Neural cell (in vitro differentiated cells): ENCODE measurements around the gene MINDY3. TPM values are rescaled to one million over a fixed set of nuclear protein-coding genes. Genes with fewer than 3 reads are reported as not detected.

Experiments
- H2AFZ ChIP-seq: fragments of 200-600, 300-800 bp; sonication (generic), shearing (Covaris generic); 2 replicates; pipeline ENCODE4 v1.6.0; 2014; ENCODE audit warnings: low read depth, mild to moderate bottlenecking, antibody characterized with exemption, low read length, moderate library complexity
- H3F3A ChIP-seq: fragments of 200-600 bp; shearing (Covaris generic); 2 replicates; pipeline ENCODE4 v1.6.1; 2016; ENCODE audit warnings: mild to moderate bottlenecking, moderate library complexity, mixed read lengths, antibody characterized with exemption, low read length; ENCODE audit not compliant: insufficient read depth, poor library complexity, severe bottlenecking
- H3K27ac ChIP-seq: fragments of 200-600, 300-800 bp; sonication (generic), shearing (Covaris generic); 2 replicates; pipeline ENCODE4 v1.5.1; 2014; ENCODE audit warnings: mild to moderate bottlenecking, low read length, moderate library complexity
- H3K27me3 ChIP-seq: fragments of 300-800, 200-600 bp; sonication (generic), shearing (Covaris generic); 2 replicates; pipeline ENCODE4 v1.6.0; 2014; ENCODE audit warnings: mild to moderate bottlenecking, low read depth, low read length, moderate library complexity; ENCODE audit not compliant: insufficient read depth
- H3K36me3 ChIP-seq: fragments of 300-800, 200-600 bp; sonication (generic), shearing (Covaris generic); 2 replicates; pipeline ENCODE4 v1.5.1; 2014; ENCODE audit warnings: mild to moderate bottlenecking, antibody characterized with exemption, low read length, moderate library complexity; ENCODE audit not compliant: insufficient read depth
- H3K4me2 ChIP-seq: fragments of 300-800, 200-600 bp; sonication (generic), shearing (Covaris generic); 2 replicates; pipeline ENCODE4 v1.6.0; 2014; ENCODE audit warnings: mild to moderate bottlenecking, low read length
- H3K4me3 ChIP-seq: fragments of 300-800, 200-600 bp; sonication (generic), shearing (Covaris generic); 2 replicates; pipeline ENCODE4 v1.5.1; 2014; ENCODE audit warnings: mild to moderate bottlenecking, low read length, moderate library complexity
- H3K79me2 ChIP-seq: fragments of 200-600 bp; shearing (Covaris generic); replicated peaks from 2 replicates; pipeline ENCODE4 v1.6.0; 2014; ENCODE audit warnings: mild to moderate bottlenecking, low read length, moderate library complexity; ENCODE audit not compliant: insufficient read depth
- H3K9ac ChIP-seq: fragments of 300-800, 200-600 bp; sonication (generic), shearing (Covaris generic); 2 replicates; pipeline ENCODE4 v1.6.1; 2016; ENCODE audit warnings: mild to moderate bottlenecking, low read length, mixed read lengths
- H3K9me2 ChIP-seq: fragments of 200-600 bp; shearing (Covaris generic); 2 replicates; pipeline ENCODE4 v1.6.1; 2016; ENCODE audit warnings: mild to moderate bottlenecking, low read length, mixed read lengths; ENCODE audit not compliant: insufficient read depth
- H3K9me3 ChIP-seq: fragments of 200-600, 300-800 bp; sonication (generic), shearing (Covaris generic); 2 replicates; pipeline ENCODE4 v1.6.1; 2016; ENCODE audit warnings: mild to moderate bottlenecking, mixed run types, low read length, moderate library complexity, mixed read lengths
- H4K20me1 ChIP-seq: fragments of 200-600 bp; shearing (Covaris generic); 2 replicates; pipeline ENCODE4 v1.6.1; 2016; ENCODE audit warnings: mild to moderate bottlenecking, mixed run types; ENCODE audit not compliant: insufficient read depth
- CTCF ChIP-seq: fragments of 450-650 bp; IDR thresholded peaks from 2 replicates; pipeline ENCODE4 v1.5.1; 2014; ENCODE audit warnings: antibody characterized with exemption, mild to moderate bottlenecking, moderate library complexity; ENCODE audit not compliant: poor library complexity, severe bottlenecking
- EP300 ChIP-seq: fragments of 450-650 bp; conservative IDR thresholded peaks from 2 replicates; pipeline ENCODE4 v1.6.1; 2014; ENCODE audit warnings: antibody characterized with exemption, mild to moderate bottlenecking, moderate library complexity; ENCODE audit not compliant: poor library complexity, severe bottlenecking
- EZH2 ChIP-seq: fragments of 200-600, 300-800 bp; shearing (Covaris generic), sonication (generic); IDR thresholded peaks from 2 replicates; pipeline ENCODE4 v1.6.1; 2014; ENCODE audit warnings: antibody characterized with exemption, low read length, borderline replicate concordance, mild to moderate bottlenecking; ENCODE audit not compliant: insufficient read depth, poor library complexity, severe bottlenecking
- MXI1 ChIP-seq: fragments of 450-650 bp; conservative IDR thresholded peaks from 2 replicates; pipeline ENCODE4 v1.6.1; 2014; ENCODE audit warnings: antibody characterized with exemption, mild to moderate bottlenecking; ENCODE audit not compliant: poor library complexity, severe bottlenecking
- POLR2AphosphoS5 ChIP-seq: IDR thresholded peaks from 2 replicates; pipeline ENCODE4 v1.6.1; 2012
- RAD21 ChIP-seq: fragments of 450-650 bp; conservative IDR thresholded peaks from 2 replicates; pipeline ENCODE4 v1.6.1; 2014; ENCODE audit warnings: antibody characterized with exemption, mild to moderate bottlenecking, moderate library complexity
- REST ChIP-seq: IDR thresholded peaks from 2 replicates; pipeline ENCODE4 v1.6.1; 2012; ENCODE audit warnings: borderline replicate concordance
- SMC3 ChIP-seq: fragments of 450-650 bp; conservative IDR thresholded peaks from 2 replicates; pipeline ENCODE4 v1.6.1; 2014; ENCODE audit warnings: antibody characterized with exemption, mild to moderate bottlenecking, moderate library complexity; ENCODE audit not compliant: poor library complexity
- TAF1 ChIP-seq: IDR thresholded peaks from 2 replicates; pipeline ENCODE4 v1.6.1; 2012; ENCODE audit warnings: low read depth
- polyA plus RNA-seq: library from polyadenylated mRNA; depleted of rRNA; stranded (reverse); fragments of >200 nt; gene quantifications from 2 replicates; pipeline ENCODE4 v1.2.3, GENCODE V29; 2014

Gene MINDY3
- polyA plus RNA-seq, 1 donor from 2014 or later, result 56.5 TPM

GRCh38 chr10:15879663-15880062, 19.4 kb upstream of the MINDY3 start:
- TF ChIP-seq EP300 (peak; percentile 94), EZH2 (no peak), CTCF (no peak), MXI1 (no peak), POLR2AphosphoS5 (peak; percentile 88), RAD21 (no peak), TAF1 (no peak), SMC3 (no peak)
- H4K20me1 ChIP-seq, result no peaks in the 10 kb centered on the region
- peak overlapping the region; percentile 45 for H3K27ac ChIP-seq
- H3K27me3 ChIP-seq, result no peaks in the 10 kb centered on the region
- no peaks in the 10 kb centered on the region for H3K79me2 ChIP-seq
- H3K9ac ChIP-seq, result peak overlapping the region; percentile 20
- no peak overlapping the region for H2AFZ ChIP-seq
- H3K9me2 ChIP-seq, result no peaks in the 10 kb centered on the region
- no peaks in the 10 kb centered on the region for H3K36me3 ChIP-seq
- no peaks in the 10 kb centered on the region for H3K9me3 ChIP-seq
- peak overlapping the region; percentile 15 for H3K4me3 ChIP-seq
- peak overlapping the region; percentile 5 for H3K4me2 ChIP-seq
- peaks cover 3% of the 10 kb centered on the region for H3F3A ChIP-seq

- Histone ChIP-seq H3K4me2 (peak overlapping the region; percentile 5), H3F3A (peaks cover 3% of the 10 kb centered on the region), H3K9me2 (no peaks in the 10 kb centered on the region), H2AFZ (no peak overlapping the region), H4K20me1 (no peaks in the 10 kb centered on the region), H3K27me3 (no peaks in the 10 kb centered on the region), H3K79me2 (no peaks in the 10 kb centered on the region), H3K4me3 (no peak overlapping the region), H3K9ac (peak overlapping the region; percentile 20), H3K9me3 (no peaks in the 10 kb centered on the region), H3K36me3 (no peaks in the 10 kb centered on the region), H3K27ac (peak overlapping the region; percentile 45)
- peak; percentile 85 for TF ChIP-seq RAD21
- TF ChIP-seq SMC3, result peak; percentile 80
- TF ChIP-seq CTCF, result peak; percentile 84
- no peak for TF ChIP-seq EP300
Measured at GRCh38 chr10:15879058-15879457, 18.8 kb upstream of the MINDY3 start.

GRCh38 chr10:15877836-15878576, 17.7 kb upstream of the MINDY3 start:
- TF ChIP-seq CTCF (no peak), POLR2AphosphoS5 (no peak), TAF1 (no peak), RAD21 (no peak), REST (no peak), EP300 (no peak), MXI1 (no peak), EZH2 (no peak), SMC3 (no peak)
- no peak overlapping the region for H3K9ac ChIP-seq
- H3K9me3 ChIP-seq, result no peaks in the 10 kb centered on the region
- no peaks in the 10 kb centered on the region for H3K27me3 ChIP-seq
- no peaks in the 10 kb centered on the region for H4K20me1 ChIP-seq
- H3K79me2 ChIP-seq, result no peaks in the 10 kb centered on the region
- H3K4me2 ChIP-seq, result no peak overlapping the region
- no peaks in the 10 kb centered on the region for H3K9me2 ChIP-seq
- H2AFZ ChIP-seq, result no peak overlapping the region
- no peaks in the 10 kb centered on the region for H3K36me3 ChIP-seq
- no peak overlapping the region for H3K27ac ChIP-seq
- no peak overlapping the region for H3K4me3 ChIP-seq
- peaks cover 3% of the 10 kb centered on the region for H3F3A ChIP-seq
